Measurements from ENCODE around the gene NHS.
A peak's percentile ranks its signal among the peaks of the same experiment; 100 is the strongest.

The NHS gene

DNA sequence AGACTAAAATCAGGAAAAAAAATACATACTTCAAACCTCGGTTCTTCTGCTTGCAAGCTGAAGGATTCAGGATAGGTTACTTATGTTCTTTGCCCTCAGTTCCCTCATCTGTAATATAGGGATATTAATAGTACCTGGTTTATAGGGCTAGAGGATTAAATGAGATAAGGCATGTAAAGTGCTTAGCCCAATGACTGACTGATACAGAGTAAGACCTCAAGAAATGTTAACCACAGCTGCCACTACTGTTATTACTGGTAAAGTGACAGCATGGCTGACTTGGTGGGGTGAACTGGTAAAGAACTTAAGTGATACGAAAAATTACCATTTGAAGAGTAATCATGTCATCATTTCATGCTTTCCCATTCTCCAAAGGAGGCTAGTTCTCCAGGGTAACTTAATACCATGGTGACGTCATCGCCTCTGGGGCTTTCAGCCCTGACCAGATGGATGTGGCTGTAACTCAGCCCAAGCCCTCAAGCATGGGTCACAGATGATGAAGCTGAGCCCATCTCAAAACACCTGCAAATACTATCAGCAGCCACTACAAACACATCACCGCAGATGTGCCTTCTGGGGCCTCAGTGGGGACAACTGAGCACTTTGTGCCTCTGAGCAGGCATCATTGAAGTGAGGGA lies 317.8 kb downstream of the NHS start:
- H3K9me3 ChIP-seq (ENCODE audit: control insufficient read depth, insufficient read depth, low read length) = no peaks in the 10 kb centered on the region
- no peak overlapping the region for H3K4me3 ChIP-seq (ENCODE audit: low read depth, low read length)
- no peaks in the 10 kb centered on the region for H3K36me3 ChIP-seq (ENCODE audit: control insufficient read depth, insufficient read depth, low read length)
- no peaks in the 10 kb centered on the region for H3K27me3 ChIP-seq (ENCODE audit: control insufficient read depth, insufficient read depth, low read length)
- H3K9ac ChIP-seq (ENCODE audit: low read depth, low read length) = no peak overlapping the region
- peaks cover 5% of the 10 kb centered on the region for H3K4me1 ChIP-seq (ENCODE audit: control insufficient read depth, insufficient read depth, low read length)

DNA sequence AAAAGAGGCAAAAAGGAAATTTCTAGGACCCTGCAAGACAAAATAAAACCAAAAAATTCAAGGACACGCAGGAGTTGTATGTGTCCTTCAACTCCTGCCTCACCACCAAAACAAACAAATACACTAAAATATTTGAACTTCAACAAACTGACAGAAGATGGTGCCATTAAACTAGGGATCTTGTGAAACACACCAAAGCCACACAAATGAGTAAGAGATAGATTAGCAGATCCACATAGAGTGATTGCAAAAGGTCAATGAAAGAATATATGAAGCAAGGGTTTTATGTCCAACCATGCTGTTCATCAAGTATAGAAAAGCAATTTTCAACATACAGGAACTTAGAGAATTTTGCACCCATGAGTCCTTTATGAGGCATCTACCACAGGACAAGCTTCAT lies 322.2 kb downstream of the NHS start:
- peaks cover 5% of the 10 kb centered on the region for H3K4me1 ChIP-seq (ENCODE audit: control insufficient read depth, insufficient read depth, low read length)
- no peaks in the 10 kb centered on the region for H3K27me3 ChIP-seq (ENCODE audit: control insufficient read depth, insufficient read depth, low read length)
- H3K9me3 ChIP-seq (ENCODE audit: control insufficient read depth, insufficient read depth, low read length) = no peaks in the 10 kb centered on the region

DNA sequence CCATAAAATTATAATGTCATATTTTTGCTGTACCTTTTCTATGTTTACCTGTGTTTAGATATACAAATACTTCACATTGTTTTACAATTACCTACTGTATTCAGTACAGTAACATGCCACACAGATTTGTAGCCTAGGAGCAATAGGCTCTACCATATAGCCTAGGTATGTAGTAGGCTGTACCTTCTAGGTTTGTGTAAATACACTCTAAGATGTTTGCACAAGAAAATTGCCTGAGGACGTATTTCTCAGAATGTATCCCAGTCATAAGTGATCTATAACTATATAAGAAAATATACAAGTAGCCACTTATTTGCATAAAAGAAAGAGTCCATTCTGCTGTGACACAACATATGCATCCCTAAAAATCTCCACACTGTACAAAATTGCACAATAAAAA lies 326.0 kb downstream of the NHS start:
- H3K9ac ChIP-seq (ENCODE audit: low read depth, low read length) = no peak overlapping the region
- H3K27me3 ChIP-seq (ENCODE audit: control insufficient read depth, insufficient read depth, low read length) = no peaks in the 10 kb centered on the region
- no peaks in the 10 kb centered on the region for H3K36me3 ChIP-seq (ENCODE audit: control insufficient read depth, insufficient read depth, low read length)
- no peaks in the 10 kb centered on the region for H3K9me3 ChIP-seq (ENCODE audit: control insufficient read depth, insufficient read depth, low read length)
- no peak overlapping the region for H3K4me3 ChIP-seq (ENCODE audit: low read depth, low read length)
- no peaks in the 10 kb centered on the region for H3K4me1 ChIP-seq (ENCODE audit: control insufficient read depth, insufficient read depth, low read length)

More for the DNA sequence above, 322.2 kb downstream of the NHS start:
- H3K9ac ChIP-seq (ENCODE audit: low read depth, low read length) = no peak overlapping the region
- no peak overlapping the region for H3K4me3 ChIP-seq (ENCODE audit: low read depth, low read length)
- H3K36me3 ChIP-seq (ENCODE audit: control insufficient read depth, insufficient read depth, low read length) = no peaks in the 10 kb centered on the region

DNA sequence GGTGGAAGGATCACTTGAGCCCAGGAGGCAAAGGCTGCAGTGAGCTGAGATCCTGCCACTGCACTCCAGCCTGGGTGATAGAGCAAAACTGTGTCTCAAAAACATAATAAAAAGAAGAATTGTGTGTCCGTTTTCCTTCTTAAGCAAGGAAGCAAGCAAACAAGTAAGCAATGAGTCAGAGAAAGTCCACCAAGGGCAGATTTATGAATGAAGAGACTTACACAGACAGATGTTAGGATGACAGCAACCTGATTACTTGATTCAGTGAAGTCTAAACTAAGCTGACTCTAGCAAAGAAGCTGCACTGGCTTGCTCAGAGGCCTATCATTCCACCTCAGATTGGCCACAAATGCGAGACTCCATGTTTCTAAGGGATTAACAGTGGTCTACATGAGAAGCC lies 328.2 kb downstream of the NHS start:
- H3K4me3 ChIP-seq (ENCODE audit: low read depth, low read length) = no peak overlapping the region
- H3K27me3 ChIP-seq (ENCODE audit: control insufficient read depth, insufficient read depth, low read length) = no peaks in the 10 kb centered on the region
- no peaks in the 10 kb centered on the region for H3K4me1 ChIP-seq (ENCODE audit: control insufficient read depth, insufficient read depth, low read length)
- H3K9me3 ChIP-seq (ENCODE audit: control insufficient read depth, insufficient read depth, low read length) = no peaks in the 10 kb centered on the region
- H3K36me3 ChIP-seq (ENCODE audit: control insufficient read depth, insufficient read depth, low read length) = no peaks in the 10 kb centered on the region
- no peak overlapping the region for H3K9ac ChIP-seq (ENCODE audit: low read depth, low read length)

DNA sequence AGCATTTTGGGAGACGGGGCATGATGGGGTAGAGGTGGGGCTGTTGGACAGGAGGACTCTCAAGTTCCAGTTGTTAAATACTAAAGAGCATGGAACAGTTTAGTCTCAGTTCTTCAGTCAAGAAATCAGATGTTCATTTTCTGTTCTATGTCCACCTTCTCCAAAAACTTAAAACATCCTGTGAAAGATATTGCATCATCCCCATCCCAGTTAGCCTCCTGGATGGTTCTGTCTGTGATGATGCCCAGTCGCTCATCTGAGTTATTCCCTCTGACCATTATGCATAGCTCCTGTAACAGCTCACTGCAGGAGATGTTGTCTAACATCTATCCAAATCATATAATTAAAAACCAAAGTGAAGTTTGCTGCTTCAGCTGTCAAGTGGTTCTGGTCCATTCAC lies 330.2 kb downstream of the NHS start:
- Histone ChIP-seq H3K27me3 (ENCODE audit: control insufficient read depth, insufficient read depth, low read length) (no peaks in the 10 kb centered on the region), H3K36me3 (ENCODE audit: control insufficient read depth, insufficient read depth, low read length) (no peaks in the 10 kb centered on the region), H3K4me1 (ENCODE audit: control insufficient read depth, insufficient read depth, low read length) (no peaks in the 10 kb centered on the region), H3K9me3 (ENCODE audit: control insufficient read depth, insufficient read depth, low read length) (no peaks in the 10 kb centered on the region), H3K9ac (ENCODE audit: low read depth, low read length) (no peak overlapping the region), H3K4me3 (ENCODE audit: low read depth, low read length) (no peak overlapping the region)

DNA sequence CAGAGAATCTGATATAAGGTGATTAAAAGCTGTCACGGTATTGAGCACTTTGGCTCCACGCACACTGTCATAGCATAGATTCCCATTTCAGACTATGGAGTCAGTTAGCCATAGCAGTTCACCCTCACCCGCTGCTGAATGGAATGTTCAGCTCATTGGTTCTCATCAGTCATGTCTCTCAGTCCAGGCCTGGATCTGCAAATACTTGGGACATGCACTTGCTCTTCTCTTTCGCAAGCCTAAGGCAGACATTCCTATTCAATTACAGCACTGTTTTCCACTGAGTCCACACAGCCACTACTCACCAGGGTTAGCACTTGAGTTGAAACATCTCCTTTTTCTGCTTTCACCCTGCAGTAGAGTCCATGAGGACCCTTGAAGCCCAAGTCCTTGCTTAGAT lies 331.7 kb downstream of the NHS start:
- no peaks in the 10 kb centered on the region for H3K27me3 ChIP-seq (ENCODE audit: control insufficient read depth, insufficient read depth, low read length)
- no peaks in the 10 kb centered on the region for H3K9me3 ChIP-seq (ENCODE audit: control insufficient read depth, insufficient read depth, low read length)
- no peak overlapping the region for H3K4me3 ChIP-seq (ENCODE audit: low read depth, low read length)
- no peaks in the 10 kb centered on the region for H3K4me1 ChIP-seq (ENCODE audit: control insufficient read depth, insufficient read depth, low read length)
- H3K9ac ChIP-seq (ENCODE audit: low read depth, low read length) = no peak overlapping the region
- H3K36me3 ChIP-seq (ENCODE audit: control insufficient read depth, insufficient read depth, low read length) = no peaks in the 10 kb centered on the region

DNA sequence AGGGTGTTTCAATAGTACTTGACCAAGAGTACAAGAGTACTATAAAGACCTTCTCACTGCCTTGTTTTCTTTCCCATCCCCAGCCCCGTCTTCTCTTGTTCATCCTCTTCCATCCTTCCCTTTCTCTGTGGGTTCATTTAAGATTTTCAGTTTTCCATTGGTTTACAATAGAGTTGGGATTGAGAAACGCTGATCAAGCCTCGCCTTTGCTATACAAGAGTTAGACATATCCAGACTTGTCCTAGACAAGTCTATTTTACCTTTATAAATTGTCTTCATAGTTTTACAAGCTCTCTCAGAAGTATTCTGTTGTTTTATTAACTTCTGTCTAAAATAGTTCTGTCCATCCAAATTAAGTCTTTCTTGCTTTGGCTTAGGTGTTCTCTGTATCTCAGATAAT lies 332.7 kb downstream of the NHS start:
- Histone ChIP-seq H3K9me3 (ENCODE audit: control insufficient read depth, insufficient read depth, low read length) (no peaks in the 10 kb centered on the region), H3K4me1 (ENCODE audit: control insufficient read depth, insufficient read depth, low read length) (no peaks in the 10 kb centered on the region), H3K4me3 (ENCODE audit: low read depth, low read length) (no peak overlapping the region), H3K9ac (ENCODE audit: low read depth, low read length) (no peak overlapping the region), H3K27me3 (ENCODE audit: control insufficient read depth, insufficient read depth, low read length) (no peaks in the 10 kb centered on the region), H3K36me3 (ENCODE audit: control insufficient read depth, insufficient read depth, low read length) (no peaks in the 10 kb centered on the region)

DNA sequence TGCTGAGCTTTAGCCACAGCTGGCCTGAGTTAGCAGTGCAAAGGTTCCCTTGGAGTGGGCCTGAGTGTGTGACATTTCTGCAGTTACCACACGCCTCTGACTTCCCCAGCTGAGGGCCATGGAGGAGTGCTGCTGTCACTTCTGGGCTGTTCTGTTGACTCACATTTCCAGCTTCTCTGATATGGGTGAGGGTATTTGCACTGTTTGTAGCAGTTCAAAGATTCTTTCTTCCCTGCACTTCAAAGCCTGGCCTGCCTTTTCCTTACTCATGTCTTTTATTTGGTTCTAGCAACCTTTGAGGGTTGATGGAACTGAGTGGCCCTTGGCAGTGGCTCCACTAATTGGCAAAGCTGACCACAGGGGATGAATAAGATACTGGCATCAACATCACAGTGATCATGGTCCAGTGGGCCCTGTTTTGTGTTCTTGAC lies 335.9 kb downstream of the NHS start:
- Histone ChIP-seq H3K4me3 (ENCODE audit: low read depth, low read length) (no peak overlapping the region), H3K9ac (ENCODE audit: low read depth, low read length) (no peak overlapping the region), H3K9me3 (ENCODE audit: control insufficient read depth, insufficient read depth, low read length) (no peaks in the 10 kb centered on the region), H3K4me1 (ENCODE audit: control insufficient read depth, insufficient read depth, low read length) (no peaks in the 10 kb centered on the region), H3K36me3 (ENCODE audit: control insufficient read depth, insufficient read depth, low read length) (no peaks in the 10 kb centered on the region), H3K27me3 (ENCODE audit: control insufficient read depth, insufficient read depth, low read length) (no peaks in the 10 kb centered on the region)

DNA sequence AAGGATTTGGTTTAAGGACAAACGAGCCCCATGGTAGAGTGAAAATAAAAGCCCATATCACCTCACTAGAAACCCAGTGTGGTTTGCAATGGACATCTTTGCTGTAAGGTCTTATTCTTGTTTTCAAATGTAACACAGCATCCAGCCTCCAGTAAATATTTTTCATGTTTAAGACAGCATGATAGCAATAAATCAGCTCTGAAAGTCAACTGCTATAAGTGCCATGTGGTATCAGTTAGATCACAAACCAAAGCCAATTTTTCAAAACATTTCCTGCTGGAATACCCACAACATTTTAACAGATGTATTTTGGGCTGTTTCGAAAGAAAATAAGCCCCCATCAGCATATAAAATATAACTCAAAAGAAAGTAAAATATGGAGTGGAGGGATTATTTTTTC lies 338.3 kb downstream of the NHS start:
- Histone ChIP-seq H3K9ac (ENCODE audit: low read depth, low read length) (no peak overlapping the region), H3K9me3 (ENCODE audit: control insufficient read depth, insufficient read depth, low read length) (no peaks in the 10 kb centered on the region), H3K4me3 (ENCODE audit: low read depth, low read length) (no peak overlapping the region), H3K4me1 (ENCODE audit: control insufficient read depth, insufficient read depth, low read length) (no peaks in the 10 kb centered on the region), H3K27me3 (ENCODE audit: control insufficient read depth, insufficient read depth, low read length) (no peaks in the 10 kb centered on the region), H3K36me3 (ENCODE audit: control insufficient read depth, insufficient read depth, low read length) (no peaks in the 10 kb centered on the region)

DNA sequence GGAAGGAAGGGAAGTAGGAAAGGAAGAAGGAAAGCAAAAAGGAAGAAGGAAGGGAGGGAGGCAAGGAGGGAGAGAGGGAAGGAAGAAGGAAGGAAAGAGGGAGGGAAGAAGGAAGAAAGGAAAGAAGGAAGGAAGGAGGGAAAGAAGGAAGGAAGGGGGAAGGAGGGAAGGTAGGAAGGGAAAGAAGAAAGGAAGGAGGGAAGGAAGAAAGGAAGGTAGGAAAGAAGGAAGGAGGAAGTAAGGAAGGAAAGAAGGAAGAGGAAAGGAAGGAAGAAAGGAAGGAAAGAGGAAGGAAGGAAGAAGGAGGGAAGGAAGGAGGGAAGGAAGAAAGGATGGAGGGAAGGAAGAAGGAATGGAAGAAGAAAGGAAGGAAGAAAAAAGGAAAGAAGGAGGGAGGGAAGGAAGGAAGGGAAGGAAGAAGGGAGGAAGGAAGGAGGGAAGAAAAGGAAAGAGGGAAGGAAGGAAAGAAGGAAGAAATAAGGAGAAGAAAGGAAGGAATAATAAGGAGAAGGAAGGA lies 343.7 kb downstream of the NHS start:
- H3K4me1 ChIP-seq (ENCODE audit: control insufficient read depth, insufficient read depth, low read length) = peaks cover 20% of the 10 kb centered on the region
- H3K9ac ChIP-seq (ENCODE audit: low read depth, low read length) = no peak overlapping the region
- H3K27me3 ChIP-seq (ENCODE audit: control insufficient read depth, insufficient read depth, low read length) = peaks cover 6% of the 10 kb centered on the region
- no peaks in the 10 kb centered on the region for H3K36me3 ChIP-seq (ENCODE audit: control insufficient read depth, insufficient read depth, low read length)
- no peak overlapping the region for H3K4me3 ChIP-seq (ENCODE audit: low read depth, low read length)
- no peaks in the 10 kb centered on the region for H3K9me3 ChIP-seq (ENCODE audit: control insufficient read depth, insufficient read depth, low read length)

DNA sequence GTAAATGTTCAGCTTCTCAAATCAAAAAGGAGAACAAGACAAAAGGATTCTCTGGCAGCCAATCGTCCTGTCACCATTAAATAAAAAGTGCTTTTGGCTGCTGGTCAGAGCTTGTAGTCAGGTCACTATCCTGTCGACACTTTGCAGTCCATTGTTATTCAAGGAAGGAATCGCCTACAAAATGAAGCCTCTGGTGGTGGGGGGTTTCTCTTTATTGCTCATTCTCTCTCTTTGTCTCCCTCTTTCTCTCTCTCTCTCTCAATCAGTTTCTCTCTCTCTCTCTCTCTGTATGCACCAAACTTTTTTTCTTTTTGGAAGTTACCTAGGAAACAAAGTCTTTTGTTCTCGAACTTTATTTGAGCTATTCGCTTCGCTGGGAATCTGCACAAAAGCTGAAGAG lies 344.7 kb downstream of the NHS start:
- Histone ChIP-seq H3K4me1 (ENCODE audit: control insufficient read depth, insufficient read depth, low read length) (peaks cover 20% of the 10 kb centered on the region), H3K9ac (ENCODE audit: low read depth, low read length) (no peak overlapping the region), H3K4me3 (ENCODE audit: low read depth, low read length) (peak overlapping the region; percentile 28), H3K9me3 (ENCODE audit: control insufficient read depth, insufficient read depth, low read length) (no peaks in the 10 kb centered on the region), H3K36me3 (ENCODE audit: control insufficient read depth, insufficient read depth, low read length) (no peaks in the 10 kb centered on the region), H3K27me3 (ENCODE audit: control insufficient read depth, insufficient read depth, low read length) (peaks cover 6% of the 10 kb centered on the region)

DNA sequence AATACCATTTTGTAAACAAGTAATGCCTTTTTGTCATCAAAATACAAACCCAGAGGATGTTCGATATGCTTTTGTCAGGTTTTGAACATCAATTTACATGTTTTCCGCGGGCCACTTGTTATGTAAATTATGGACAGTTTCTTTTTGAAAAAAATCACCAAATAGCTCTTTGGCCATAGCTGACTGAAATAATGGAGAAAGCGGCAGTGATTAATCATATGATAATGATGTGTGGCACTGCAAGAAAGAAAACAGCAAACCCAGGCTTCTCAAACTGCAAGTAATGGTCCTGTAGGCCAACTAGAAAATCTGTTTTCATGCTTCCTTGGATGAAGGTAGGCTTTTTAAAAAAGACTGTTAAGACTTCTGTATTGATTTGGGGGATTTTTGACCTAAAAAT lies 346.7 kb downstream of the NHS start:
- Histone ChIP-seq H3K36me3 (ENCODE audit: control insufficient read depth, insufficient read depth, low read length) (peaks cover 3% of the 10 kb centered on the region), H3K27me3 (ENCODE audit: control insufficient read depth, insufficient read depth, low read length) (peaks cover 6% of the 10 kb centered on the region), H3K4me1 (ENCODE audit: control insufficient read depth, insufficient read depth, low read length) (peaks cover 20% of the 10 kb centered on the region), H3K4me3 (ENCODE audit: low read depth, low read length) (no peak overlapping the region), H3K9ac (ENCODE audit: low read depth, low read length) (no peak overlapping the region), H3K9me3 (ENCODE audit: control insufficient read depth, insufficient read depth, low read length) (no peaks in the 10 kb centered on the region)
